RWPE1 (cell line): ENCODE results near the gene AHI1.

Source experiments
- CTCF ChIA-PET: fragments of 350-600 bp; sonication (Branson Sonifier 250); formaldehyde crosslinking; extraction: SDS; loops from one replicate; lab custom pipeline; 2021; lab: Yijun Ruan, JAX
- POLR2A ChIA-PET: fragments of 400-600 bp; formaldehyde crosslinking; extraction: SDS; loops from one replicate; lab custom pipeline; 2020; ENCODE audit warnings: antibody characterized with exemption; ENCODE audit not compliant: low non-redundant PET; lab: Yijun Ruan, JAX
- DNase-seq: peaks from one replicate; pipeline ENCODE4 v3.0.0; 2012; ENCODE audit warnings: low spot score
- H3K27ac ChIP-seq: fragments of 450-650 bp; 2 replicates; pipeline ENCODE4 v1.5.1; 2017
- TF ChIP-seq, protein P1 (sequence below): fragments of 450-650 bp; conservative IDR thresholded peaks from 2 replicates; pipeline ENCODE4 v1.5.1; 2017; ENCODE audit warnings: low read depth, mild to moderate bottlenecking

Gene AHI1

DNA sequence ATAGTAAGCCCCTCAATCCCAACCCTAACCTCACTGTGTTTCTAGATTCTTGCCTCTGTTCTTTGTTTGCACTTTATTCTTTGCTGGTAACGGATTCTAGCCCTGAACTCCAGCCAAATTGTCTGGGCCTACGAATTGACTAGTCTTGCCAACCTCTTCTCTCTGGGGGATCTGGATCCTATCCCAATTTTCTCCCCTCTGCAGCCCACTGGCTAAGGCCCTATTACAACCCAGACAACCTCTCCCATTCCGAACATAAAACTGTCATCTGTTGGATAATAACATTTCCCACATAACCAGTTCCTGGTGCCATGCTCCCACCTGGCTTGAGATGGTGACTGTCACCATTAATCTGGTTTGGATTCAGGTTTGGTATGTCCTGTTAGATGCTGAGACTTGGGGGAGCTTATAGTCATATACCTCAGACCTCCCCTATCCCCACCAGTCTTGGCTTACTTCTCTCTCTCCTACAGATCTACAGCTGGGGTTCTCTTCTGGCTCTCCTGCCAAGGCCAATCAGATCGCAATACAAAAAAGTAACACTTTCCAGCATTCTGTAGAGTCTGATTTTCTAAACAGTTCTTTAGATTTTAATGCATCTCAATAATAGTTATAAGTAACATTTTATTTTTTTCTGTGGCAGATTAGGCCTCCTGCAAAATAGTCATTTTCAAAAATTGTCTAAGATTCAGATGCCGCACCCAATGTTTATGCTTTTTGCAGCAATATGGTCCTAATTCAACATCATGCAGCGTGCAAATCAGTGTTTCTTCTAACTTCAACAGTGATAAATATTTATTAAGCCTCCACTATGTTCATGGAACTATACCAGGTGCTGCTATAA, 29.8 kb upstream of the AHI1 start:
- TF ChIP-seq, protein P1, sequence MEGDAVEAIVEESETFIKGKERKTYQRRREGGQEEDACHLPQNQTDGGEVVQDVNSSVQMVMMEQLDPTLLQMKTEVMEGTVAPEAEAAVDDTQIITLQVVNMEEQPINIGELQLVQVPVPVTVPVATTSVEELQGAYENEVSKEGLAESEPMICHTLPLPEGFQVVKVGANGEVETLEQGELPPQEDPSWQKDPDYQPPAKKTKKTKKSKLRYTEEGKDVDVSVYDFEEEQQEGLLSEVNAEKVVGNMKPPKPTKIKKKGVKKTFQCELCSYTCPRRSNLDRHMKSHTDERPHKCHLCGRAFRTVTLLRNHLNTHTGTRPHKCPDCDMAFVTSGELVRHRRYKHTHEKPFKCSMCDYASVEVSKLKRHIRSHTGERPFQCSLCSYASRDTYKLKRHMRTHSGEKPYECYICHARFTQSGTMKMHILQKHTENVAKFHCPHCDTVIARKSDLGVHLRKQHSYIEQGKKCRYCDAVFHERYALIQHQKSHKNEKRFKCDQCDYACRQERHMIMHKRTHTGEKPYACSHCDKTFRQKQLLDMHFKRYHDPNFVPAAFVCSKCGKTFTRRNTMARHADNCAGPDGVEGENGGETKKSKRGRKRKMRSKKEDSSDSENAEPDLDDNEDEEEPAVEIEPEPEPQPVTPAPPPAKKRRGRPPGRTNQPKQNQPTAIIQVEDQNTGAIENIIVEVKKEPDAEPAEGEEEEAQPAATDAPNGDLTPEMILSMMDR, result no peak
- no peak for DNase-seq
- ChIA-PET CTCF (no interaction called here), POLR2A (no interaction called here)
- no peak overlapping the region for H3K27ac ChIP-seq

DNA sequence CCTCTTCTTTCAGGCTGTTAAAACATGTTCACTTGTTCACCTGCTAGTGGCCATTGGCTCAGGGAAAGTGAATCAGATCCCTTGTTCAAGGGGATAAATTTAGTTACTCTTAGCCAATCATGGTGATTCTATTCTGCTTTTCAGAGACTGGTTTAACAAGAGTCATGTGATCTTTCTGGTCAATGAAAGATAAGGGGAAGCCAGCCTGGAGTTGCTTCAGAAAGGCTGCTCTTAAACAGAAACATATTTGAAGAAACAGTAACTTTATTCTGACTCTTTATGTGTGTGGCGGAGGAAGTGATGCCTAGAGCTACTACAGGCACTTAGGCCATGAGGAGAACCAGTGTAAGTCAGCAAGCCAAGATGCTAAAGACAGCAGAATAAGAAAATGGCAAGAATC, 28.1 kb upstream of the AHI1 start:
- no peak for DNase-seq
- ChIA-PET CTCF (no interaction called here), POLR2A (no interaction called here)
- no peak overlapping the region for H3K27ac ChIP-seq
- TF ChIP-seq, protein P1, result no peak

DNA sequence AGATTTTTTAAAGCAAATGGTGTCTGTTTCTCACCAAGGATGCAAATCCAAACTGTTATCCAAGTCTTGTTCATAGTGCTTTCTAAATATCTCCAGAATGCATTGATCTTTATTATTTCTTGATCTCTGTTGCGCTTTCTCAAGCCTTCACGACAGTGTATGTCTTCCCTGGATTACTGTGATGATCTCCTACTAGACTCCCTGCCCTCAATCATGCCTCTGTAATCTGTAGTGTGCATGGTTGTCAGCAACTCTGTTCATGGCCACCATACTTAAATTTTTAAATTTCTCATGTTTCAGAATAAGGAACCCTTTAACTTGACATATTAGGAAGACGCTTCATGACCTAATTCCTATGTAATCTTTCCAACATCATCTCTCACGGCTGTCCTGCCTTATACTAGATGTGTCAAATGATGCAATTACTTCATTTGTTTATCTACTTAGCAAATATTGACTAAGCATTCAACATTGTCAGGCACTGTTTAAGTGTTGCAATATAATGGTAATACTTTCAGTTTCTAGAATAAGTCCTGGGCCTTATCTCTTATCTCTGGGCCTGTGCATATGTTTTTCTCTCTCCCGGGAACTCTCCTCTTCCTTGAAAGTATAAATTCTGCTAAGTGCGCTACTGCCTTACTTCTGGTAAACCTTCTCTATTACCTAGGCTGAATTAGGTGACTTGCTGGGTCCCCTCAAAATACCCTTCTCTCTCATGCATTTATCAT, 25.6 kb upstream of the AHI1 start:
- peak; percentile 6 for DNase-seq
- TF ChIP-seq, protein P1, result no peak
- no peak overlapping the region for H3K27ac ChIP-seq
- CTCF ChIA-PET, result no interaction called here
- POLR2A ChIA-PET, result no interaction called here

DNA sequence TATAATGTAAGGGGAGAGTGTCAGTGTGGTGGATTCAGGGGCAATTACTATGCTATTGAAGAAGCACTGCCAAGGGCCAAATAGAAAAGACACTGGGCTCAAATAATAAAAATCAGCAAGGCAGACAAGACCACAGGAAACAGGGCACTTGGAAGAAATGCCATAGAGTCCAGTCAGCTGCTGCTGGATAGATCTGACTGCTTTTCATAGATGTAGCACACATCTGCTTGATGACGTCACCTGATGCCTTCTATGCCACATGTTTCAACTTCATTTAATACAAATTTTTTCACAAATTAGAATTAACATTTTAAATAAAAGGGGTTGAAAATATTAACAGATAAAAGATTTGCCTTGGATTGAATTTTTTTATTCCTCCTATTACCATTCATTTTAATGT, 23.9 kb upstream of the AHI1 start:
- ChIA-PET POLR2A (no interaction called here), CTCF (no interaction called here)
- no peak for DNase-seq
- no peak overlapping the region for H3K27ac ChIP-seq
- TF ChIP-seq, protein P1, result no peak

DNA sequence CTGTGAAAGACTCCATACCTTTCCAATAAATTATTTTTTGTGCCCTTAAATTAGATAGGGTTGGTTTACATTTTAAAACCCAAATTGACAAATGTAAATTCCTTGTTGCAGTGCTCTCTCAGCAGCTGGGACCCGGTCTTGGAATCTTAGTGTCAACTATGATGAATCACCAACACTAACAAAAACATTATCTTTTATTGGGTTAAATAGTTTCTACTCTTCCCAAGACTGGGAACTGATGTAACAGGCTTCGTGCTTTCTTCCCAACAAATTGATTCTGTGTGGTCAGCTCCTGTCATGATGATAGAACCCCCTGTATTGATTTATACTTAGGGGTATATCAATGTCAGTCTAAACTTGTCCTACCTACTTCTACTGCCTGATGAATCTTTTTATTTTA, 23.2 kb upstream of the AHI1 start:
- H3K27ac ChIP-seq, result no peak overlapping the region
- DNase-seq, result no peak
- ChIA-PET POLR2A (no interaction called here), CTCF (interaction anchor here (0.8 kb wide), 1 partner anchor 15 kb away, joined by 4 read pairs; no protein-coding TSS in a partner anchor)
- TF ChIP-seq, protein P1, result no peak

DNA sequence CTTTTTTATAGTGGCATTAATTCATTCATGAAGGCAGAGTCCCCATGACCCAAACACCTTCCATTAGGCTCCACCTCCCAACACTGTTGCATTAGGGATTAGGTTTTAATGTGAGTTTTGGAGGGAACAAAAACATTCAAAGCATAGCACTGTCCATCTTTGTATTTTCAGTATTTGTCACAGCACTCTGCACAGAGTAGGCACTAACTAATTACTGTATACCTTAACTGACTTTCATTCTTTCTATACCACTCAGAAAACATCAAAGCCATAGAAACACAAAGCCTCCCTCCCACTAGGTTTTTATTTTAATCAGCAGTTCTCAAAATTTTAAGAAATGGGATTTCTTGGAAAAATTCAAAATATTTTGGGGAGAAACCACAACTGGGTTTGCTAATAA, 21.8 kb upstream of the AHI1 start:
- no peak overlapping the region for H3K27ac ChIP-seq
- TF ChIP-seq, protein P1, result no peak
- CTCF ChIA-PET, result interaction anchor here (0.6 to 0.7 kb wide), 2 partner anchors 106 to 595 kb away, joined by 3 read pairs; no protein-coding TSS in a partner anchor
- POLR2A ChIA-PET, result no interaction called here
- DNase-seq, result no peak
